Stimulated activated effector memory CD8-positive, alpha-beta T cell treated with anti-CD3 and anti-CD28 coated beads, Interleukin-12 subunit alpha, Interleukin-12 subunit beta, amount 100 ng/mL, for 72 hours (primary cell): ENCODE data around the gene EPC2.
A peak's percentile ranks its signal among the peaks of the same experiment; 100 is the strongest.
"Not testable (repeated sequence)": the region's sequence is repeated elsewhere in the genome, so short reads cannot be mapped to it uniquely, and the experiment has no call there.

Source experiments
- ATAC-seq: fragments of 150-1000 bp; cut with Tn5 transposase; 2 replicates; pipeline ENCODE4 v1.10.0; 2021
- DNase-seq, 2 donors: peaks; one replicate each; pipeline ENCODE4 v3.0.0; 2021 to 2022; ENCODE audit warnings: low spot score in 2 of 2
- H3K27ac Mint-ChIP-seq: one replicate; pipeline ENCODE4 v1.8.0; 2022; ENCODE audit warnings: mild to moderate bottlenecking, mixed read lengths
- H3K36me3 Mint-ChIP-seq: one replicate; pipeline ENCODE4 v1.8.0; 2022; ENCODE audit warnings: mild to moderate bottlenecking, mixed read lengths
- H3K4me1 Mint-ChIP-seq: one replicate; pipeline ENCODE4 v1.8.0; 2022; ENCODE audit warnings: mixed read lengths
- H3K4me3 Mint-ChIP-seq: one replicate; pipeline ENCODE4 v1.8.0; 2022; ENCODE audit warnings: mild to moderate bottlenecking, mixed read lengths
- H3K9me3 Mint-ChIP-seq: one replicate; pipeline ENCODE4 v1.8.0; 2022; ENCODE audit warnings: mixed read lengths

Gene EPC2

GRCh38 chr2:148622366-148622765 lies 22.2 kb upstream of the EPC2 start:
- no peaks in the 10 kb centered on the region for H3K36me3 Mint-ChIP-seq
- H3K9me3 Mint-ChIP-seq, result no peaks in the 10 kb centered on the region
- ATAC-seq, result no peak
- H3K4me1 Mint-ChIP-seq, result no peaks in the 10 kb centered on the region
- H3K27ac Mint-ChIP-seq, result no peak overlapping the region
- no peak for DNase-seq
- H3K4me3 Mint-ChIP-seq, result no peak overlapping the region

GRCh38 chr2:148623086-148623485 lies 21.5 kb upstream of the EPC2 start:
- ATAC-seq (no peak), DNase-seq (no peak)
- Mint-ChIP-seq H3K9me3 (no peaks in the 10 kb centered on the region), H3K4me1 (no peaks in the 10 kb centered on the region), H3K27ac (no peak overlapping the region), H3K4me3 (no peak overlapping the region), H3K36me3 (no peaks in the 10 kb centered on the region)

GRCh38 chr2:148627224-148627623 lies 17.3 kb upstream of the EPC2 start:
- Mint-ChIP-seq H3K9me3 (no peaks in the 10 kb centered on the region), H3K27ac (no peak overlapping the region), H3K36me3 (no peaks in the 10 kb centered on the region), H3K4me1 (no peaks in the 10 kb centered on the region), H3K4me3 (no peak overlapping the region)
- DNase-seq (no peak), ATAC-seq (no peak)

- H3K4me1 Mint-ChIP-seq, result no peaks in the 10 kb centered on the region
- H3K27ac Mint-ChIP-seq, result no peak overlapping the region
- DNase-seq, result no peak
- H3K36me3 Mint-ChIP-seq, result no peaks in the 10 kb centered on the region
- H3K4me3 Mint-ChIP-seq, result no peak overlapping the region
- no peak for ATAC-seq
- no peaks in the 10 kb centered on the region for H3K9me3 Mint-ChIP-seq
Measured at GRCh38 chr2:148634749-148635148, 9.8 kb upstream of the EPC2 start.

DNA sequence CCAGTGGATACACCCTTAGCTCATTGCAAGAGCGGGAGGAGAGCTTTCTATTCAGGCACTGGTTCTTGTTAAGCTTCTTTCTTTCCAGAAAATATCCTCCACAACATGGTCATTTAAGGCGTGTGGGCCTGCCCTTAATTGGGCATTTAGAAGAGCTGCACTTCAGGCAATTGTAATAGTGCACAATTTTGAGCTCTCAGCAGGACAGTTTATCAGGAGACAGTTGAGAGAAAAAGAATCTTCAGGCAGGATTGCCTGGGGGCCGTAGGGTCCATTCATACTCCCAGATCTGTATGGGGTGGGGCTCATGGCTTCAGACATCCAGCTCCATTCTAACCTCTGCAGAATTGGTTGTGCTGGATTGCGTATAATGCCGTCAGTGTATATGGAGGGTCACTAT lies 6.0 kb upstream of the EPC2 start:
- Mint-ChIP-seq H3K36me3 (no peaks in the 10 kb centered on the region), H3K27ac (no peak overlapping the region), H3K9me3 (no peaks in the 10 kb centered on the region), H3K4me3 (no peak overlapping the region), H3K4me1 (peaks cover 7% of the 10 kb centered on the region)
- ATAC-seq, result no peak
- no peak for DNase-seq

GRCh38 chr2:148640767-148641166 lies 3.8 kb upstream of the EPC2 start:
- Mint-ChIP-seq H3K36me3 (peaks cover 21% of the 10 kb centered on the region), H3K27ac (no peak overlapping the region), H3K4me3 (no peak overlapping the region), H3K9me3 (no peaks in the 10 kb centered on the region), H3K4me1 (peaks cover 14% of the 10 kb centered on the region)
- DNase-seq, result no peak
- no peak for ATAC-seq

GRCh38 chr2:148642112-148642744 lies 2.3 kb upstream of the EPC2 start:
- Mint-ChIP-seq H3K27ac (no peak overlapping the region), H3K4me3 (no peak overlapping the region), H3K36me3 (peaks cover 33% of the 10 kb centered on the region), H3K9me3 (no peaks in the 10 kb centered on the region), H3K4me1 (peaks cover 19% of the 10 kb centered on the region)
- no peak for ATAC-seq
- no peak for DNase-seq

GRCh38 chr2:148642891-148643416 lies 1.6 kb upstream of the EPC2 start:
- DNase-seq (no peak), ATAC-seq (no peak)
- H3K9me3 Mint-ChIP-seq, result no peaks in the 10 kb centered on the region
- peaks cover 38% of the 10 kb centered on the region for H3K36me3 Mint-ChIP-seq
- peak overlapping the region; percentile 87 for H3K4me3 Mint-ChIP-seq
- H3K4me1 Mint-ChIP-seq, result peaks cover 19% of the 10 kb centered on the region
- H3K27ac Mint-ChIP-seq, result peak overlapping the region; percentile 98

GRCh38 chr2:148643421-148643820 lies 1.1 kb upstream of the EPC2 start:
- Mint-ChIP-seq H3K4me3 (peak overlapping the region; percentile 87), H3K36me3 (peaks cover 42% of the 10 kb centered on the region), H3K4me1 (peaks cover 19% of the 10 kb centered on the region), H3K9me3 (no peaks in the 10 kb centered on the region), H3K27ac (peak overlapping the region; percentile 98)
- DNase-seq (no peak), ATAC-seq (peak; percentile 67)

DNA sequence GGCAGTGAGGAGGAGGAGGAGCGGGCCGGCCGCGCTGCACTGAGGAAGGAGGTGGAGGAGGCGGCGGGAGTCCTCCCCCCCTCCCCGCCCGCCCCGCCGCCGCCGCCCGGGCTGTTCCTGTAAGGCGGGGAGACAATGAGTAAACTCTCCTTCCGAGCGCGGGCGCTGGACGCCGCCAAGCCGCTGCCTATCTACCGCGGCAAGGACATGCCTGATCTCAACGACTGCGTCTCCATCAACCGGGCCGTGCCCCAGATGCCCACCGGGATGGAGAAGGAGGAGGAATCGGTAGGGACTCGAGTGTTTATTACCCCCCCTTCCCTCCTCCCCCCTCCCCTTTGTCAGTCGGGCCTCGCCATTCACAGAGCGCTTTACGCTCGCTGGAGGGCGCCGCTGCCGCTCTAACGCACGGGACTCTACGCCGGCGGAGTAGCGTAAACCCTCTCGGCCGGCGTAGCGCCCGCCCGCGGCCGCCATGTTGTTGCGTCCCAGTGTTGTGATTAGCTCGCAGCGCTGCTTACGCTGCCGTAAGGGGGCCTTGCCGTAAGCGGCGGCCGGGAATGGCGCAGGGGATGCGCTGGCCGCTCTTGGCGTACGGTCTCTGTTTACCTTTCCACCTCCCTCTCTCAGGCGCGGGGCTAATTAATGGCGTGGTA lies 460 bp downstream of the EPC2 start:
- peaks cover 48% of the 10 kb centered on the region for H3K36me3 Mint-ChIP-seq
- H3K9me3 Mint-ChIP-seq, result no peaks in the 10 kb centered on the region
- peak; percentile 79 for ATAC-seq
- H3K4me3 Mint-ChIP-seq, result peak overlapping the region; percentile 87
- peak; percentile 96 to 99 for DNase-seq
- peak overlapping the region; percentile 98 for H3K27ac Mint-ChIP-seq
- H3K4me1 Mint-ChIP-seq, result peaks cover 35% of the 10 kb centered on the region

- peak; percentile 72 for ATAC-seq
- DNase-seq, result peak; percentile 43 to 81
- H3K4me3 Mint-ChIP-seq, result peak overlapping the region; percentile 87
- peaks cover 39% of the 10 kb centered on the region for H3K4me1 Mint-ChIP-seq
- H3K36me3 Mint-ChIP-seq, result peaks cover 48% of the 10 kb centered on the region
- no peaks in the 10 kb centered on the region for H3K9me3 Mint-ChIP-seq
- H3K27ac Mint-ChIP-seq, result peak overlapping the region; percentile 98
Measured at GRCh38 chr2:148645539-148646230, 1.1 kb downstream of the EPC2 start.

- no peak for DNase-seq
- peak overlapping the region; percentile 87 for H3K4me3 Mint-ChIP-seq
- no peaks in the 10 kb centered on the region for H3K9me3 Mint-ChIP-seq
- peaks cover 48% of the 10 kb centered on the region for H3K36me3 Mint-ChIP-seq
- no peak for ATAC-seq
- peak overlapping the region; percentile 98 for H3K27ac Mint-ChIP-seq
- H3K4me1 Mint-ChIP-seq, result peaks cover 45% of the 10 kb centered on the region
Measured at GRCh38 chr2:148646231-148646559, 1.6 kb downstream of the EPC2 start.

DNA sequence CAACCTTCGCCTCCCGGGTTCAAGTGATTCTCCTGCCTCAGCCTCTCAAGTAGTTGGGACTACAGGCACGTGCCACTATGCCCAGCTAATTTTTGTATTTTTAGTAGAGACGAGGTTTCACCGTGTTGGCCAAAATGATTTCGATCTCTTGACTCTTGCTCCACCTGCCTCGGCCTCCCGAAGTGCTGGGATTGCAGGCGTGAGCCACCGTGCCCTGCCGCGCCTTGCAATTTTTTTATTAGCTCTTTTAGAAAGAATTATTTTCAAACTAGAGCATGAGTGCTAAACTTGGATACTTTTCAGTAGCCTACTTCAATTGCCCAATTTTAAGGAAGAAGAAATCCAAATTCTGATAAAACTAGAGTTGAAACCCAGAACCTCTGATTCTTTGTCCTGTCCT lies 3.2 kb downstream of the EPC2 start:
- H3K27ac Mint-ChIP-seq, ATAC-seq, DNase-seq, H3K9me3 Mint-ChIP-seq, H3K4me3 Mint-ChIP-seq: not testable (repeated sequence)
- H3K4me1 Mint-ChIP-seq, result peaks cover 60% of the 10 kb centered on the region
- H3K36me3 Mint-ChIP-seq, result peaks cover 48% of the 10 kb centered on the region

DNA sequence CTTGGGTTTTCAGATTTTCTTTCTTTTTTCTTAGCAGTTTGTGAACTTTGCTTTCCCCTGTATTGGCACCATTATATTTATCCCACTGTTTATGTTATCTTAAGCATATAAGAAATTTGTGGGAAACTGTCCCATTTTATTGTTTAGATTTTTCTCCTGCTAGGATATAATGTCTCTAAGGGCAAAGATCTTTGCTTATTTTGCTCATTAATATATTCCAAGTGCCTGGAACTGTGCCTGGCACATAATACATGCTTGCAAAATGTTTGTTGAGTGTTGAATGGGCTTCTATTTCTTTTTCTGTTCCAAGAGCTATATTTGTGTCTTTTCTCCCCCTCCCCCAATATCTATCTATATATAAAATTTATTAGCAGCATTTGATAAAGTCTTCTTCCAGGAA lies 5.4 kb downstream of the EPC2 start:
- H3K4me1 Mint-ChIP-seq, result peaks cover 68% of the 10 kb centered on the region
- no peak for DNase-seq
- H3K27ac Mint-ChIP-seq, result no peak overlapping the region
- no peak for ATAC-seq
- no peaks in the 10 kb centered on the region for H3K9me3 Mint-ChIP-seq
- peaks cover 35% of the 10 kb centered on the region for H3K36me3 Mint-ChIP-seq
- no peak overlapping the region for H3K4me3 Mint-ChIP-seq

DNA sequence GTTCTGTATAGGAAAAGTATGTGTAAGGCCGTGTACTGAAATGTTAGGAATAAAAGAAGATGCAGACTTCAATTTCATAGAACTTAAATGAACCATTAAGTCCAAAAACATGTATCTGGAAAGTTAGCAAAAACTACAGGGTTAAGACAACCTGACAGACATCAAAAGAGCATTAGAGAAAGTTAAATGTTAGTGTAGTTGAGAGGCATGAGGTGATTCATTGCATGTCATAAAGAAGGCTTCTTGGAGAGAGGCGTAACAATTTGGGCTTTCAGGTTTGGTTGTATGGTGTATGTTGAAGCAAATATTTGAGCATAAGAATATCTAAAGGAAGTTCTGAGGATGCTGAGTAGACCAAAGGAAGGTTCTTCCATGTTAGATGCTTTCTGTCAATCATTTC lies 6.3 kb downstream of the EPC2 start:
- DNase-seq (no peak), ATAC-seq (no peak)
- no peak overlapping the region for H3K27ac Mint-ChIP-seq
- H3K9me3 Mint-ChIP-seq, result no peaks in the 10 kb centered on the region
- peaks cover 71% of the 10 kb centered on the region for H3K4me1 Mint-ChIP-seq
- H3K36me3 Mint-ChIP-seq, result peaks cover 26% of the 10 kb centered on the region
- peak overlapping the region; percentile 3 for H3K4me3 Mint-ChIP-seq

GRCh38 chr2:148651972-148652371 lies 7.4 kb downstream of the EPC2 start:
- Mint-ChIP-seq H3K4me3 (peak overlapping the region; percentile 3), H3K9me3 (no peaks in the 10 kb centered on the region)
- ATAC-seq, result no peak

More at GRCh38 chr2:148651972-148652371, 7.4 kb downstream of the EPC2 start:
- H3K36me3 Mint-ChIP-seq, result peaks cover 15% of the 10 kb centered on the region
- H3K4me1 Mint-ChIP-seq, result peaks cover 75% of the 10 kb centered on the region
- peak overlapping the region; percentile 17 for H3K27ac Mint-ChIP-seq
- no peak for DNase-seq
